NT2/D1 (cell line): ENCODE measurements around the gene PPIE.

Experiments
- DNase-seq: peaks from one replicate; pipeline ENCODE4 v3.0.0-alpha.2; 2011; ENCODE audit warnings: low read depth, low spot score
- H3K27me3 ChIP-seq: 2 replicates; pipeline ENCODE4 v1.6.0; 2011; ENCODE audit warnings: mild to moderate bottlenecking; ENCODE audit not compliant: insufficient read length, insufficient read depth
- H3K36me3 ChIP-seq: 2 replicates; pipeline ENCODE4 v1.6.1; 2011; ENCODE audit warnings: mild to moderate bottlenecking, low read length, mixed read lengths; ENCODE audit not compliant: insufficient read depth, insufficient read length
- H3K4me1 ChIP-seq: 2 replicates; pipeline ENCODE4 v1.5.1; 2011; ENCODE audit not compliant: insufficient read depth, insufficient read length
- H3K4me3 ChIP-seq: 2 replicates; pipeline ENCODE4 v1.5.1; 2011; ENCODE audit warnings: low read depth; ENCODE audit not compliant: insufficient read length
- H3K9ac ChIP-seq: 2 replicates; pipeline ENCODE4 v1.6.0; 2011; ENCODE audit warnings: low read depth; ENCODE audit not compliant: insufficient read length
- H3K9me3 ChIP-seq: 2 replicates; pipeline ENCODE4 v1.5.1; 2011; ENCODE audit warnings: mild to moderate bottlenecking, low read length; ENCODE audit not compliant: insufficient read depth
- SUZ12 ChIP-seq: IDR thresholded peaks from 2 replicates; pipeline ENCODE4 v1.6.1; 2011; ENCODE audit not compliant: insufficient read length, insufficient read depth; ENCODE audit errors: extremely low read depth
- YY1 ChIP-seq: IDR thresholded peaks from 2 replicates; pipeline ENCODE4 v1.6.1; 2011; ENCODE audit not compliant: insufficient read length, insufficient read depth
- ZNF274 ChIP-seq: IDR thresholded peaks from 2 replicates; pipeline ENCODE4 v1.6.1; 2011; ENCODE audit warnings: mild to moderate bottlenecking, low read depth, low read length

Gene PPIE

GRCh38 chr1:39720094-39720999 lies 18.3 kb upstream of the PPIE start:
- Histone ChIP-seq H3K4me1 (no peaks in the 10 kb centered on the region), H3K9me3 (no peaks in the 10 kb centered on the region), H3K9ac (no peak overlapping the region), H3K4me3 (no peak overlapping the region), H3K36me3 (no peaks in the 10 kb centered on the region), H3K27me3 (peaks cover 99% of the 10 kb centered on the region)
- TF ChIP-seq SUZ12 = no peak
- TF ChIP-seq YY1 = no peak
- no peak for TF ChIP-seq ZNF274
- peak; percentile 23 for DNase-seq

- no peak overlapping the region for H3K4me3 ChIP-seq
- no peak for TF ChIP-seq SUZ12
- TF ChIP-seq ZNF274 = no peak
- TF ChIP-seq YY1 = no peak
- no peaks in the 10 kb centered on the region for H3K4me1 ChIP-seq
- DNase-seq = no peak
- peaks cover 99% of the 10 kb centered on the region for H3K27me3 ChIP-seq
- H3K9me3 ChIP-seq = no peaks in the 10 kb centered on the region
- no peaks in the 10 kb centered on the region for H3K36me3 ChIP-seq
- H3K9ac ChIP-seq = no peak overlapping the region
These were observed 17.0 kb upstream of the PPIE start for GRCh38 chr1:39721664-39722063.

GRCh38 chr1:39722495-39722894 lies 16.2 kb upstream of the PPIE start:
- no peak for TF ChIP-seq SUZ12
- TF ChIP-seq YY1 = no peak
- no peak for TF ChIP-seq ZNF274
- H3K27me3 ChIP-seq = peaks cover 99% of the 10 kb centered on the region

GRCh38 chr1:39726600-39726999 lies 12.1 kb upstream of the PPIE start:
- H3K9ac ChIP-seq = no peak overlapping the region
- H3K4me1 ChIP-seq = peaks cover 3% of the 10 kb centered on the region
- H3K9me3 ChIP-seq = no peaks in the 10 kb centered on the region
- H3K27me3 ChIP-seq = peaks cover 99% of the 10 kb centered on the region
- H3K4me3 ChIP-seq = no peak overlapping the region
- H3K36me3 ChIP-seq = no peaks in the 10 kb centered on the region
- no peak for DNase-seq
- TF ChIP-seq ZNF274 (no peak), YY1 (no peak), SUZ12 (no peak)

More at GRCh38 chr1:39722495-39722894, 16.2 kb upstream of the PPIE start:
- no peak overlapping the region for H3K9ac ChIP-seq
- no peak overlapping the region for H3K4me3 ChIP-seq
- DNase-seq = no peak
- H3K4me1 ChIP-seq = no peaks in the 10 kb centered on the region
- H3K9me3 ChIP-seq = no peaks in the 10 kb centered on the region
- no peaks in the 10 kb centered on the region for H3K36me3 ChIP-seq

GRCh38 chr1:39727221-39727931 lies 11.3 kb upstream of the PPIE start:
- no peaks in the 10 kb centered on the region for H3K36me3 ChIP-seq
- H3K27me3 ChIP-seq = peaks cover 98% of the 10 kb centered on the region
- H3K4me3 ChIP-seq = no peak overlapping the region
- H3K4me1 ChIP-seq = peaks cover 3% of the 10 kb centered on the region
- no peaks in the 10 kb centered on the region for H3K9me3 ChIP-seq
- no peak for DNase-seq
- H3K9ac ChIP-seq = no peak overlapping the region
- TF ChIP-seq YY1 = no peak
- TF ChIP-seq ZNF274 = no peak
- no peak for TF ChIP-seq SUZ12

- DNase-seq = no peak
- peaks cover 99% of the 10 kb centered on the region for H3K27me3 ChIP-seq
These were observed 10.8 kb upstream of the PPIE start for GRCh38 chr1:39727932-39728317.

GRCh38 chr1:39729030-39729429 lies 9.7 kb upstream of the PPIE start:
- TF ChIP-seq ZNF274 (no peak), SUZ12 (no peak), YY1 (no peak)
- Histone ChIP-seq H3K36me3 (no peaks in the 10 kb centered on the region), H3K9me3 (no peaks in the 10 kb centered on the region), H3K4me1 (peaks cover 3% of the 10 kb centered on the region), H3K4me3 (no peak overlapping the region), H3K27me3 (peaks cover 99% of the 10 kb centered on the region), H3K9ac (no peak overlapping the region)
- no peak for DNase-seq

More at GRCh38 chr1:39727932-39728317, 10.8 kb upstream of the PPIE start:
- Histone ChIP-seq H3K9me3 (no peaks in the 10 kb centered on the region), H3K4me1 (peaks cover 3% of the 10 kb centered on the region), H3K36me3 (no peaks in the 10 kb centered on the region), H3K9ac (no peak overlapping the region), H3K4me3 (no peak overlapping the region)
- TF ChIP-seq ZNF274 (no peak), SUZ12 (peak; percentile 19), YY1 (no peak)
